ENCODE measurements around the gene ABTB1. TPM values are rescaled to one million over a fixed set of nuclear protein-coding genes. Genes with fewer than 3 reads are reported as not detected.

The ABTB1 gene
- 13.3 to 19.4 TPM (median 16.1 TPM) in 5 replicates for total RNA-seq (2022; extraction: Qiagen RNA extraction)

GRCh38 chr3:127672429-127673190 is at the start of gene ABTB1:
ABTB1 (plus strand) TSS chr3:127672952; CDS start chr3:127673026, 74 bp downstream.

GRCh38 chr3:127628788-127629466 is 43.8 kb upstream of the ABTB1 start, which contains the start of gene PODXL2:
PODXL2 (plus strand) TSS chr3:127629185; CDS start chr3:127629220, 35 bp downstream.

Other genes starting within 250 kb of the ABTB1 start
- gene TPRA1, start 82.2 kb upstream of the ABTB1 start, total RNA-seq (2022; extraction: Qiagen RNA extraction), result 42.3 to 54.9 TPM (median 54.5 TPM) in 5 replicates
- 53.0 to 59.8 TPM (median 54.2 TPM) in 5 replicates for gene MCM2, start 74.5 kb upstream of the ABTB1 start, total RNA-seq (2022; extraction: Qiagen RNA extraction)
- 8.6 to 11.0 TPM (median 9.2 TPM) in 5 replicates for gene PODXL2, start 43.8 kb upstream of the ABTB1 start, total RNA-seq (2022; extraction: Qiagen RNA extraction)
- gene MGLL, start 149.6 kb downstream of the ABTB1 start, total RNA-seq (2022; extraction: Qiagen RNA extraction), result 65.1 to 82.5 TPM (median 70.1 TPM) in 5 replicates
- gene KBTBD12, start 242.3 kb downstream of the ABTB1 start, total RNA-seq (2022; extraction: Qiagen RNA extraction), result not detected in 5 replicates

Measured in A549 treated with Hydrocortisone at 1 μM for 4 hours (cell line).